GM20000 (cell line): Measurements from ENCODE around the gene USH2A.

Source experiments
- DNase-seq: peaks from one replicate; pipeline ENCODE4 v3.0.0; 2012; ENCODE audit warnings: low spot score
- CTCF ChIP-seq: IDR thresholded peaks from 2 replicates; pipeline ENCODE4 v1.5.1; 2012; ENCODE audit warnings: mild to moderate bottlenecking, control low read depth; ENCODE audit errors: extremely low read depth, missing control alignments

USH2A gene

GRCh38 chr1:215899901-215900300, 523.3 kb downstream of the USH2A start:
- TF ChIP-seq CTCF = no peak

GRCh38 chr1:215895893-215896292, 527.4 kb downstream of the USH2A start:
- TF ChIP-seq CTCF = no peak
- DNase-seq = no peak

More at GRCh38 chr1:215899901-215900300, 523.3 kb downstream of the USH2A start:
- no peak for DNase-seq

- no peak for DNase-seq
- no peak for TF ChIP-seq CTCF
Measured at GRCh38 chr1:215895276-215895675, 528.0 kb downstream of the USH2A start.

- no peak for DNase-seq
- TF ChIP-seq CTCF = no peak
Measured at GRCh38 chr1:215894617-215895016, 528.6 kb downstream of the USH2A start.

- TF ChIP-seq CTCF = no peak
- DNase-seq = no peak
Measured at GRCh38 chr1:215891266-215892057, 531.8 kb downstream of the USH2A start.

- DNase-seq = peak; percentile 4
- TF ChIP-seq CTCF = no peak
Measured at GRCh38 chr1:215890438-215890837, 532.8 kb downstream of the USH2A start.

GRCh38 chr1:215889871-215890270, 533.4 kb downstream of the USH2A start:
- TF ChIP-seq CTCF = no peak
- no peak for DNase-seq
